Left lung (tissue), 10 donors: ENCODE measurements around the gene WSCD2. TPM values are rescaled to one million over a fixed set of nuclear protein-coding genes. Genes with fewer than 3 reads are reported as not detected.

Experiments
- ATAC-seq: fragments of 200-7000 bp; cut with Tn5 transposase; one replicate; pipeline ENCODE4 v1.9.1; 2020; ENCODE audit warnings: moderate library complexity
- DNase-seq, 4 donors: peaks; one replicate each; pipeline ENCODE4 v3.0.0-alpha.2; 2013 to 2020
- H3K27ac ChIP-seq, 2 donors: fragments of 200-600 bp; sonication (generic) in 1 of 2; one replicate each; pipeline versions ENCODE4 v1.5.0 to v1.8.0; 2020 to 2021
- H3K27me3 ChIP-seq, 2 donors: fragments of 200-600 bp; sonication (generic) in 1 of 2; one replicate each; pipeline versions ENCODE4 v1.5.0 to v1.8.0; 2020 to 2021
- H3K36me3 ChIP-seq, 2 donors: fragments of 200-600 bp; sonication (generic) in 1 of 2; one replicate each; pipeline versions ENCODE4 v1.5.0 to v1.8.0; 2020 to 2021
- H3K4me1 ChIP-seq, 2 donors: fragments of 200-600 bp; one replicate each; pipeline ENCODE4 v1.8.0; 2021
- H3K4me3 ChIP-seq, 2 donors: fragments of 200-600 bp; sonication (generic) in 1 of 2; one replicate each; pipeline versions ENCODE4 v1.5.0 to v1.8.0; 2020 to 2021; ENCODE audit warnings: mild to moderate bottlenecking in 1 of 2
- H3K9me3 ChIP-seq, 2 donors: fragments of 200-600 bp; sonication (generic) in 1 of 2; one replicate each; pipeline versions ENCODE4 v1.5.0 to v1.8.0; 2020 to 2021
- intact Hi-C, 2 donors: fragments of 100-400 bp; cut with DNase I; formaldehyde crosslinking; loops; one replicate each; pipeline versions ENCODE4 v1.11.2 to v1.14.2; 2022
- polyA plus RNA-seq, 6 donors: library from polyadenylated mRNA; unstranded; fragments of 120-200 nt; gene quantifications; one replicate each; pipeline ENCODE4 v1.2.1, GENCODE V29; 2013; ENCODE audit not compliant: insufficient read length in 6 of 6
- total RNA-seq, 2 donors: library from RNA; stranded (reverse); fragmentation: NEBNext Ultra II Directional; extraction: Animal tissue kit (Norgen Biotek cat#: 25700); gene quantifications; one replicate each; pipeline ENCODE4 v1.2.1, GENCODE V29; 2021
- TF ChIP-seq, protein P1 (sequence below), 2 donors: fragments of 200-600 bp; sonication (generic) in 1 of 2; IDR thresholded peaks; one replicate each; pipeline versions ENCODE4 v1.5.0 to v1.8.0; 2021; ENCODE audit warnings: antibody characterized with exemption in 2 of 2
- donor health status: DM: no; HTN: yes; CAD: no.
- donor health status: DM: no; HTN: no; CAD: no.

WSCD2 gene
- total and polyA plus RNA-seq, 8 donors = 0.29 to 1.3 (median 0.47) TPM

- Histone ChIP-seq H3K4me1 (no peaks in the 10 kb centered on the region), H3K27me3 (no peaks in the 10 kb centered on the region), H3K9me3 (no peaks in the 10 kb centered on the region), H3K27ac (no peak overlapping the region), H3K4me3 (no peak overlapping the region), H3K36me3 (no peaks in the 10 kb centered on the region)
- TF ChIP-seq, protein P1, sequence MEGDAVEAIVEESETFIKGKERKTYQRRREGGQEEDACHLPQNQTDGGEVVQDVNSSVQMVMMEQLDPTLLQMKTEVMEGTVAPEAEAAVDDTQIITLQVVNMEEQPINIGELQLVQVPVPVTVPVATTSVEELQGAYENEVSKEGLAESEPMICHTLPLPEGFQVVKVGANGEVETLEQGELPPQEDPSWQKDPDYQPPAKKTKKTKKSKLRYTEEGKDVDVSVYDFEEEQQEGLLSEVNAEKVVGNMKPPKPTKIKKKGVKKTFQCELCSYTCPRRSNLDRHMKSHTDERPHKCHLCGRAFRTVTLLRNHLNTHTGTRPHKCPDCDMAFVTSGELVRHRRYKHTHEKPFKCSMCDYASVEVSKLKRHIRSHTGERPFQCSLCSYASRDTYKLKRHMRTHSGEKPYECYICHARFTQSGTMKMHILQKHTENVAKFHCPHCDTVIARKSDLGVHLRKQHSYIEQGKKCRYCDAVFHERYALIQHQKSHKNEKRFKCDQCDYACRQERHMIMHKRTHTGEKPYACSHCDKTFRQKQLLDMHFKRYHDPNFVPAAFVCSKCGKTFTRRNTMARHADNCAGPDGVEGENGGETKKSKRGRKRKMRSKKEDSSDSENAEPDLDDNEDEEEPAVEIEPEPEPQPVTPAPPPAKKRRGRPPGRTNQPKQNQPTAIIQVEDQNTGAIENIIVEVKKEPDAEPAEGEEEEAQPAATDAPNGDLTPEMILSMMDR (IDR thresholded peaks at IDR 0.05) = no peak
- ATAC-seq (no peak), DNase-seq (no peak)
- intact Hi-C loops = no loop called here
These were observed 143.1 kb downstream of the WSCD2 start for GRCh38 chr12:108271951-108272872.

DNA sequence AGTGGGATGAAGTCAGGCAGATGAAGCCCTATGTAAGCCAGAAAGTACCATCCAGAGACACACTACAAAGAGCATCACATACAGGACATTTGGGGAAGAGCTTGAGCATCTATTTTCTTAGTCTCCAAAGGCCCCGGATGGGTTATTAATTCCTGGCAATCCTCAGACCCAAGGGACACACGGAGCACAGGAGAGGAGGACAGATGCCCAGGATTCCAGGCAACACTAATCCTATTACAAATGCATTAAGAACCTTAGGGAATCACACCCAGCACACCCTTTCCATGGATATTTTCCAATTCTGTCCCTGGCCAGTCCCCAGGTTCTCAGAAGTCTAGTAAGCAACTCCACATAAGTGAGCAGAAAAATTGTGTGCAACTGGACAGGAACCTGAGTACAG lies 144.1 kb downstream of the WSCD2 start:
- intact Hi-C loops = no loop called here
- Histone ChIP-seq H3K9me3 (no peaks in the 10 kb centered on the region), H3K4me1 (no peaks in the 10 kb centered on the region), H3K36me3 (no peaks in the 10 kb centered on the region), H3K27ac (no peak overlapping the region), H3K27me3 (no peaks in the 10 kb centered on the region), H3K4me3 (no peak overlapping the region)
- ATAC-seq = no peak
- DNase-seq = no peak
- TF ChIP-seq, protein P1 (IDR thresholded peaks at IDR 0.05) = no peak

DNA sequence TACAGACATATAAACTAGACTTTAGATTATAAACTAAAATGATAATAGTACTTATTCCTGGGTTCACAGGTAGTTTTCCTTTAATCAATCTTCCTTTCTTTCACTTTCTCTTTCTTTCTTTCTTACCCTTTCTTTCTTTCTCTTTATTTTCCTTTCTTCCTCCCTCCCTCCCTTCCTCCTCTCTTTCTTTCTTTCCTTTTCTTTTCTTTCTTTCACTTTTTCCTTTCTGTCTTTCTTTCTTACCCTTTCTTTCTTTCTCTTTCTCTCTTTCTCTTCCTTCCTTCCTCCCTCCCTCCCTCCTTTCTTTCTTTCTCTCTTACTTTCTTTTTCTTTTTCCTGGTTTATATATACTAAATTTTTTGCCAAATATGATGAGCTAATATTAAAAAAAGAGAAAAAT lies 148.5 kb downstream of the WSCD2 start:
- H3K9me3 ChIP-seq = no peaks in the 10 kb centered on the region
- no peaks in the 10 kb centered on the region for H3K27me3 ChIP-seq
- DNase-seq = no peak
- H3K27ac ChIP-seq = no peak overlapping the region
- H3K4me3 ChIP-seq = no peak overlapping the region
- TF ChIP-seq, protein P1 (IDR thresholded peaks at IDR 0.05) = no peak
- H3K4me1 ChIP-seq = peaks cover 0 to 7% of the 10 kb centered on the region in 2 donors
- no peak for ATAC-seq
- intact Hi-C loops = no loop called here
- H3K36me3 ChIP-seq = no peaks in the 10 kb centered on the region

GRCh38 chr12:108282160-108282559 lies 153.1 kb downstream of the WSCD2 start:
- Histone ChIP-seq H3K9me3 (no peaks in the 10 kb centered on the region), H3K27ac (no peak overlapping the region), H3K4me3 (no peak overlapping the region), H3K27me3 (no peaks in the 10 kb centered on the region), H3K36me3 (no peaks in the 10 kb centered on the region), H3K4me1 (peaks cover 0 to 14% of the 10 kb centered on the region in 2 donors)
- intact Hi-C loops = no loop called here
- ATAC-seq (no peak), DNase-seq (no peak)
- TF ChIP-seq, protein P1 (IDR thresholded peaks at IDR 0.05) = no peak

- DNase-seq = no peak
- Histone ChIP-seq H3K27me3 (no peaks in the 10 kb centered on the region), H3K4me1 (peaks cover 0 to 14% of the 10 kb centered on the region in 2 donors), H3K4me3 (no peak overlapping the region), H3K36me3 (no peaks in the 10 kb centered on the region), H3K27ac (no peak overlapping the region), H3K9me3 (no peaks in the 10 kb centered on the region)
- intact Hi-C loops = no loop called here
- TF ChIP-seq, protein P1 (IDR thresholded peaks at IDR 0.05) = no peak
- no peak for ATAC-seq
These were observed 153.6 kb downstream of the WSCD2 start for GRCh38 chr12:108282676-108283075.
